HG02973 (cell line): ENCODE data around the gene TULP1.
"Not testable (repeated sequence)": the region's sequence is repeated elsewhere in the genome, so short reads cannot be mapped to it uniquely, and the experiment has no call there.

Source experiments
- ATAC-seq: cut with Tn5 transposase; IDR thresholded peaks from one replicate; pipeline ENCODE4 v1.9.1; 2021; ENCODE audit warnings: moderate library complexity; ENCODE audit not compliant: unreplicated experiment

The TULP1 gene

DNA sequence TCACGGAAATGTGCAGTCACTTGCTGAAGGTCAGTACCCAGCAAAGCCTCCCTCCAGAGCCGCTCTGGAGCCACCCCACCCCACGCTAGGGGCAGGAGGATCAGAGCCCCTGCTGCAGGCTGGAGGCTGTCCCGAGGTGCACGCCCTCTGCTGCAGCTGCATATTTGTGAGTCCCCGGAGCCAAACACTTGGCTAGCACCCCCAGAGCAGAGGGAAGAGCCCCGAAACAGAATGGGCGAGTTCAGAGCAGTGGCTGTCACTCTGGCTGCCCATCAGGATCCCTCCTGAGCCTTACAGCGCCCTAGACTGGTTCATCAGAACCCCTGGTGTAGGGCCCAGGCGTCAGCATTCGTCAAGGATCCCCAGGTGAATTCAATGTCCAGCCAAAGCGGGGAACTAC lies 9.5 kb upstream of the TULP1 start:
- no peak for ATAC-seq

DNA sequence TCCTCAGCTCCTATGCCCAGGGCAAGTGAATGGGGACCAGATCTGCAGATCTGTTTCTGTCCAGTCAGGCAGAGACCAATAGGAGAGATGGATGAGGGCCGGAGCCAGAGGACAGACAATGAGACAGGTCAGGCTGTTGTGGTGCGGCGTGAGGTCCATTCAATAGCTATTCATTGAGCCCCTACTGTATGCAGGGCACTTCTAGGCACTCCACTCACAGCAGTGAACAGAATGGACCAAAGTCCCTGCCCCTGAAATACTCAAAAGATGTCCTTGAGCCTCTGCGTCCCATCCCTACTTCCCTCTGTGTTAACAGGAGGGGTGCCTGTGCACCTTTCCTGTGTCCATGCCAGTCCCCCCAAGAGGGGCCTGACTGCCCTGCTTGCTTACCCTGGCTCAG lies 8.5 kb upstream of the TULP1 start:
- no peak for ATAC-seq

DNA sequence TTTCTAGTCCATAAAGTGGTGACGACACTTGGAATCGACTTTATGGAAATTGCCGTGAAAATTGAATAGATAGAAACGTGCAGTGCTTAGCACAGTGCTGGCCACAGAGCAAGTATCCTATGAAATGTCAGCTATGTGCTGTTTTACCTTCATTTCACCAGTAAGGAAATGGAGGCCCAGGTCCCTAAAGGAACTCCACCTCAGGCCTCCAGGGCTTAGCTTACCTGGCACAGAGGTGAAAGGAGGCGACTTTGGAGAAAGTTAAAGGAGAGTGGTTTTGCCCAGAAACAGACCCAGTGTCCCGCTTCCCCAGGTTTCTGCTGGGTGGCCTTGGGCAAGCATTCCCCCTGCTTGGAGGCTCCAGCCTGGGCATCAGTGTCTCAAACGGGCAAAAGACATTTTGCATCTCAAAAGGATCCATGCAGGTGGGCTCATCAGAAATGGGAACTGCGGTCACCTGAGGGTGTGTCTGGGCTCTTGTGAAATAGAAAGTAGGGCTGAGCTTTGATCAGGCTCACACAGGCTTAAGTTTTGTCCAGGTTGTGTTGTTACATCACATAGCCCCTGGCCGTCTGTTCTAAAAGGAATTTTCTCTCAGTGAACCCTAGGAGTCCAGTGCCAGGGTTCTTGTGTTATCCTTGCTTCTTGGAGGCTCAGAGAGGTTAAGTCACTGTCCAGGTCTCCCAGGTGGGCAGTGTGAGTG lies 6.8 kb upstream of the TULP1 start:
- ATAC-seq: no peak

- ATAC-seq: no peak
These were observed 6.0 kb upstream of the TULP1 start for GRCh38 chr6:35518566-35519312.

- not testable (repeated sequence) for ATAC-seq
These were observed 5.3 kb upstream of the TULP1 start for GRCh38 chr6:35517978-35518377.

DNA sequence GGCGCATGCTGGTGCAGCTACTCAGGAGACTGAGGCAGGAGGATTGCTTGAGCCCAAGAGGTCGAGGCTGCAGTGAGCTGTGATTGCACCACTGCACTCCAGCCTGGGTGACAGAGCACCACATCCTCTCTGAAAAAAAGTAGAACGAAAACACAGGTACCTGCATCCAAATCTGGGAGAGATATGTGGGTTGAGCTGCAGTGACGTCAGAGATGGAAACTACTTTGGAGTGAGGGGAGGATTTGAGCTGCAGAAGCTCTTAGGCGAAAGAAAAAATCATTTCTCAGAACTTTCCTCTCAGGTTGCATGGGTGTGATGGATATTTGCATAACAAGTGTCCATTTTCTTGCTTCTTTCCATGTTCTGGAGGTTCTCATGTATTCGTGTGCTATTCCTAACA lies 4.0 kb upstream of the TULP1 start:
- ATAC-seq: no peak

GRCh38 chr6:35515939-35516338 lies 3.2 kb upstream of the TULP1 start:
- not testable (repeated sequence) for ATAC-seq

DNA sequence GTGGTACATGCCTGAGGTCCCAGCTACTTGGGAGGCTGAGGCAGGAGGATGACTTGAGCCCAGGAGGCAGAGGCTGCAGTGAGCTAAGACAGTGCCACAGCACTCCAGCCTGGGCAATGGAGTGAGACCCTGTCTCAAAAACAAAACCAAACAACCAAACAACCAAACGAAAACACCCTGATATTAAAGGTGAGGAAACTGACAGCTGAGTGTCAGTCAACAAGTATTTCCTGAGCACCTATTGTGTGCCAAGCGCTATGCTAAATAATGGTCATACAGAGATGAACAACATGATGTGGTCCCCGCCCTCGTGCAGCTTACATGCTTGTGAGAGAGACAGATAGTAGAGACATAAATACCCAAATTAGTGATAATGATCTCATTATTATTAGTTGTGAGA lies 1.9 kb upstream of the TULP1 start:
- no peak for ATAC-seq

DNA sequence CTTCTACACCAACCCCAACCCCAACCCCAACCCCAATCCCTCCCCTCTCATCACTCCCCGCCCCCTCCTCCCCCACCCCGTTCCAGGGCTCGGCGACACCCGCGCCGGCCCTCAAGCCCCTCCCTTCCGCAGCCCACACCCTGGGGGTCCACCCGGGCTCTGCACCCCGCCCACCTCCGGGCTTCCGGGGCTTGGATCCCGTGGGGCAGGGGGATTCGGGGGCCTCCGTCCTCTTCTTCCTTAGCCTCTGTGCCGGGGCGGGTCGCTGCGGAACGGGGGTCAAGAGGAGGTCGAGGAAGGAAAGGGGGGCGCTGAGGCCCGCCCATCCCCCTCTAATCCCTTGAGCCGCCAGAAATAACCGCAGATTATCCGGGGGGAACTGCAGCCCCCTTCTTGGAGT lies 690 bp downstream of the TULP1 start:
- ATAC-seq: no peak

DNA sequence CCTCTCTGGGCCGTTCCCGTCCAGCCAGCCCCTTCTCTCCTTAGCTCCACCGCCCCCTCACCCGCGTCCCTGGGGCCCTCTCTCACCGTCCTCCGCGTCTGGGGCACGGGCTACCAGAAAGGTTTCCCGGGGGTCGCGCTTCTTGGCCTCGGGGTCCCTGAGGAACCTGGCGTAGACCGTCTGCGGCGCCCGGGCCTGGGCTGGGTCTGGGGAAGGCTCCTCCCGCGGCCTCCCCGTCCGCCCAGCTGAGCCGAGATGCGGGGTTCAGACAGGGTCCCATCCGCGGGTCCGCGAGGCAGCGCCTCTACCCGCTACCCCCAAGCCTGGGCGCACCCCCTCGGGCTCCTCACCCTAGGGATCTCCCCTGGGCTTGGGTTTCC lies 1.1 kb downstream of the TULP1 start:
- ATAC-seq: no peak

DNA sequence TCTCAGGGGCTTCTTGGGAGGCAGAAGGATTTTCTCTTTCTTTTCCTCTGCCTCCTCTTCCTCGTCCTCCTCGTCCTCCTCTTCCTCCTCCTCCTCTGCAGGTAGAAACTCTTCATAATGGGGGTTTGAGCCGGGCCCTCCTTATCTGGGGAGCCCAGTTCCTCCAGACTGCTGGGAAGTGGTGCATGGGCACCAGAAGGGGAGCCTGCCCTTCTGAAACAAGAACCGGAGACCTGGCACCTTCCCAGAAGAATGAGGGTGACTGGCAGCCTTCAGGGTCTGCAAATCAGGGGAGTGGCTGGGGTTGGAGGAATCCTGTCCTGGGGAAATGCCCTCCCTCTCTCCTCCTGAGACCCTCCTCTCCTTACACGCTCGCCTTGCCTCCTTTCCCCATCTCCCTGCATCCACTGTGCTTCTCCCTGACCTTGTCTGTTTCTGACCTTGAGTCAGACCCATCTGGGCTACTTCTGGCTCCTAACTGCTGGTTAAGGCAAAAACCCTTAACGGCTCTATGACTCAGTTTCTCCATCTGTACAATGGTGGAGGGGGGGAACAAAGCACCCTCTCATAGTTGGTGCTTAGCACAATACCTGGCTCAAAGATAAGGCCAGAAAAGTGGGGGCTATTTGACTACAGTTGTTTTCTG lies 1.7 kb downstream of the TULP1 start:
- no peak for ATAC-seq

DNA sequence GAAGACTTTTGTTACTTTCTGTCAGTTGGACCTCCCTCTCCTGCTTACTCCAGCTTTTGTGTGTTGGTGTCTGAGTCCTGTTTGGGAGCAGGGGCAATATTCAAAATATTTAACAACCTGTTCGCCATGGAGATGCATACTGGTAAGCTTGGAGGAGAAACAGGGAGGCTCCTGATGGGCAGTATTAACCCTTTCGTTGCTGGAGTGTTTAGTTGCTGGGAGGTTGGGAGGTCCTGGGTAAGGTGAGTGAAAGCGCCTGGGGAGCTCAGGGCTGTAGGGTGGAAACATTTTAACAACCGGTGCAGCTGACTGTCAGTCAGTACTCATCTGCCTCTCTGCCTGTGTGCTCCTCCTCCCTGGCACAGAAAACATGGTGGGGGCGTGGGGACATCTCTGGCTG lies 4.2 kb downstream of the TULP1 start:
- ATAC-seq: no peak

GRCh38 chr6:35508027-35508426 lies 4.7 kb downstream of the TULP1 start:
- ATAC-seq: no peak

GRCh38 chr6:35507221-35507620 lies 5.5 kb downstream of the TULP1 start:
- ATAC-seq: no peak

DNA sequence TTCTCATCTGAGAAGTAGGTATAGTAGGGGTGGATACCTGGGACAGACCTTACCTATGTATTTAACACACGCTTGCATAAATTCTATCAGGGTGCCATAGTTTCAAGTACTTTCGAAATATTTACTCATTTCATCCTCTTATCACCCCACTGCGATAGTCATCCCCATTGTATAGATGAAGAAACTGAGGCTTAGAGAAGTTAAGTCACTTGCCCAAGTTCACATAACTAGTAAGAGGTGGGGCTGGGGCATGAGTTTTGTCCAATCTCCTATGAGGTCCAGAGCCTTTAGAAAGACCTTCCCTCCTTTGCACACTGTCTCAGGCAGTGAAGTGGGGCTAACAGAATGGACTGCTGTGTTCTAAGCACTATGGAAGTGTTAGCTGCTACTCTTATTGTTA lies 6.2 kb downstream of the TULP1 start:
- no peak for ATAC-seq

- ATAC-seq: no peak
These were observed 6.7 kb downstream of the TULP1 start for GRCh38 chr6:35505999-35506412.

DNA sequence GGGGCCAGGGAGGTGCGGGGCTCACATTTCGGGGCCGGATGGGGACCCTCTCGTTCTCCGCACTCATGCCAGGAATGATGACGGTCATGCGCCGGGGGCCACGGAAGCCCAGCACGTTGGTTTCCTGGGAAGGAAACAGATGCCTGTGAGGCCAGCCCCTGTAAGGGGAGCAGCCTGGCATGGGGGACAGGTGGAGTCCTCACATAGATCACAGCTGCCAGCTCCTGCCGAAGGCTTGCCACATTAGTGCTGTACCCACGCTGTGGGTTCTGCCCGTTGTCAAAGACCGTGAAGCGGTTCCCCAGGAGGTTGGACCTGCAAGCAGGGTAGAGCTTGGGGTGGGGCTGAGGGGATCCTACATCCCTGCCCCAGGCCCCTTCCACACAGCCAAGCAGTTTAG lies 9.2 kb downstream of the TULP1 start:
- ATAC-seq: no peak

GRCh38 chr6:35501784-35502183 lies 10.9 kb downstream of the TULP1 start:
- ATAC-seq: no peak

- no peak for ATAC-seq
These were observed 11.9 kb downstream of the TULP1 start for GRCh38 chr6:35500782-35501181.

- ATAC-seq: no peak
These were observed 13.3 kb downstream of the TULP1 start for GRCh38 chr6:35499372-35499771.

GRCh38 chr6:35498422-35499067 lies 14.2 kb downstream of the TULP1 start:
- no peak for ATAC-seq
